Trophoblast cell (in vitro differentiated cells and primary cell): Measurements from ENCODE around the gene TRPV4.
A peak's percentile ranks its signal among the peaks of the same experiment; 100 is the strongest.

Experiments
- DNase-seq, 2 donors: peaks; one replicate each; pipeline ENCODE4 v3.0.0-alpha.2; 2016
- H2AFZ ChIP-seq: 2 replicates; pipeline ENCODE4 v1.6.1; 2013; ENCODE audit warnings: low read length, moderate library complexity, mild to moderate bottlenecking; ENCODE audit not compliant: insufficient read depth, poor library complexity
- H2AK5ac ChIP-seq: 2 replicates; pipeline ENCODE4 v1.6.1; 2013; ENCODE audit warnings: mild to moderate bottlenecking, low read length
- H2BK120ac ChIP-seq: 2 replicates; pipeline ENCODE4 v1.6.1; 2013; ENCODE audit warnings: low read length, mild to moderate bottlenecking, moderate library complexity; ENCODE audit not compliant: insufficient read depth, poor library complexity
- H2BK12ac ChIP-seq: 2 replicates; pipeline ENCODE4 v1.6.1; 2013; ENCODE audit warnings: mild to moderate bottlenecking, low read length, moderate library complexity
- H2BK5ac ChIP-seq: 2 replicates; pipeline ENCODE4 v1.6.1; 2013; ENCODE audit warnings: low read length, low read depth, moderate library complexity, mild to moderate bottlenecking; ENCODE audit not compliant: poor library complexity
- H3K14ac ChIP-seq: 2 replicates; pipeline ENCODE4 v1.6.1; 2013; ENCODE audit warnings: mild to moderate bottlenecking, low read length
- H3K18ac ChIP-seq: 2 replicates; pipeline ENCODE4 v1.6.1; 2013; ENCODE audit warnings: mild to moderate bottlenecking, low read length
- H3K23ac ChIP-seq: 2 replicates; pipeline ENCODE4 v1.6.1; 2013; ENCODE audit warnings: low read length
- H3K27ac ChIP-seq: 2 replicates; pipeline ENCODE4 v1.5.1; 2013; ENCODE audit warnings: low read depth, mild to moderate bottlenecking, inconsistent platforms, low read length, moderate library complexity
- H3K27me3 ChIP-seq: 2 replicates; pipeline ENCODE4 v1.6.1; 2013; ENCODE audit warnings: inconsistent platforms, mild to moderate bottlenecking, low read length, moderate library complexity; ENCODE audit not compliant: insufficient read depth
- H3K36me3 ChIP-seq, 2 experiments: 1 replicate in 1 of 2; 2 replicates in 1 of 2; pipeline ENCODE4 v1.6.1; 2013; ENCODE audit warnings: low read length in 2 of 2, mild to moderate bottlenecking in 2 of 2, moderate library complexity in 1 of 2; ENCODE audit not compliant: insufficient read depth in 2 of 2, control insufficient read depth in 1 of 2
- H3K4ac ChIP-seq: 2 replicates; pipeline ENCODE4 v1.6.1; 2013; ENCODE audit warnings: low read depth, mild to moderate bottlenecking, low read length, moderate library complexity
- H3K4me1 ChIP-seq, 2 experiments: 1 replicate in 1 of 2; 2 replicates in 1 of 2; pipeline ENCODE4 v1.6.1; 2013; ENCODE audit warnings: low read length in 2 of 2, mild to moderate bottlenecking in 2 of 2, moderate library complexity in 1 of 2; ENCODE audit not compliant: insufficient read depth in 2 of 2, control insufficient read depth in 1 of 2
- H3K4me2 ChIP-seq: 2 replicates; pipeline ENCODE4 v1.6.1; 2013; ENCODE audit warnings: inconsistent platforms, mild to moderate bottlenecking, low read length, moderate library complexity
- H3K4me3 ChIP-seq: 2 replicates; pipeline ENCODE4 v1.5.1; 2013; ENCODE audit warnings: mild to moderate bottlenecking, low read depth, low read length, inconsistent platforms
- H3K79me1 ChIP-seq: one replicate; pipeline ENCODE4 v1.6.1; 2013; ENCODE audit warnings: low read length
- H3K79me2 ChIP-seq: 2 replicates; pipeline ENCODE4 v1.6.1; 2013; ENCODE audit warnings: low read length, mild to moderate bottlenecking; ENCODE audit not compliant: control insufficient read depth, insufficient read depth, poor library complexity
- H3K9ac ChIP-seq: 2 replicates; pipeline ENCODE4 v1.6.1; 2013; ENCODE audit warnings: mild to moderate bottlenecking, low read length
- H3K9me3 ChIP-seq: 2 replicates; pipeline ENCODE4 v1.6.1; 2013; ENCODE audit warnings: low read depth, mild to moderate bottlenecking, control low read depth, inconsistent platforms, low read length; ENCODE audit not compliant: insufficient read depth
- H4K12ac ChIP-seq: 2 replicates; pipeline ENCODE4 v1.6.1; 2013; ENCODE audit warnings: low read depth, mild to moderate bottlenecking, low read length, moderate library complexity
- H4K8ac ChIP-seq: 2 replicates; pipeline ENCODE4 v1.6.1; 2013; ENCODE audit warnings: low read depth, mild to moderate bottlenecking, low read length, moderate library complexity
- H4K91ac ChIP-seq: one replicate; pipeline ENCODE4 v1.6.1; 2013; ENCODE audit warnings: low read depth, mild to moderate bottlenecking, low read length, moderate library complexity
- WGBS: extraction: QIAGEN DNeasy Blood & Tissue Kit; methylation state at CpG from one replicate; pipeline ENCODE4 v1.1.7; 2013; ENCODE audit warnings: missing lambda C conversion rate; ENCODE audit not compliant: insufficient read length, insufficient coverage; ENCODE audit errors: extremely low coverage; 5-methylcytosine and 5-hydroxymethylcytosine counted together

The TRPV4 gene

DNA sequence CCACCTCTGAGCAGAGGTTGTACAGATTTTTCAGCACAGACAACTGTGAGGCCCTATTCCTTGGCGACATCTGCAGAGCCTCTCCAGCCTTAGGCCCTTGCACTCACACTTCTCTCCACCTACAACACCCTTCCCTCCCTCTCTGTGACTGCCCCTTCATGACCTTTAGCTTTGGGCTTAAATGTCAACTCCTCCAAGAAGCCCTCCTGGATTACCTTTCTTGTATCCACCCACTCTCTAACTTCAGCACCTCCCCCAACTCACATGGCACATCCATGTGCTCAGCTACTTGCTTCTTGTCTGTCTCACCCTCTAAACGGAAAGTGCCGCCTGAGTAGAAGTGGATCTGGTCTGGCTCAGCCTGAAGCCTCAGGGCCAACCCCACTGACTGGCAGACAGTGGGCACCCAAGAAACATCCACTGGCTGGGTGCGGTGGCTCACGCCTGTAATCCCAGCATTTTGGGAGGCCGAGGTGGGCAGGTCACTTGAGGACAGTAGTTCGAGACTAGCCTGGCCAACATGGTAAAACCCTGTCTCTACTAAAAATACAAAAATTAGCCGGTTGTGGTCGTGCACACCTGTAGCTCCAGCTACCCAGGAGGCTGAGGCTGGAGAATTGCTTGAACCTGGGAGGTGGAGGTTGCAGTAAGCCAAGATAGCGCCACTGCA, 22.1 kb downstream of the TRPV4 start:
- Histone ChIP-seq H2BK5ac (no peak overlapping the region), H3K18ac (no peak overlapping the region), H3K27me3 (no peaks in the 10 kb centered on the region), H2AFZ (no peak overlapping the region), H3K4me1 (no peaks in the 10 kb centered on the region), H2AK5ac (no peak overlapping the region), H4K12ac (no peak overlapping the region), H3K27ac (no peak overlapping the region), H3K9me3 (peaks cover 4% of the 10 kb centered on the region), H4K91ac (no peak overlapping the region), H3K23ac (no peak overlapping the region), H3K9ac (no peak overlapping the region), H3K4ac (no peak overlapping the region), H3K36me3 (no peaks in the 10 kb centered on the region), H2BK120ac (no peak overlapping the region), H3K4me2 (no peak overlapping the region), H3K4me3 (no peak overlapping the region), H3K79me2 (no peaks in the 10 kb centered on the region), H3K14ac (no peak overlapping the region), H4K8ac (no peak overlapping the region), H3K79me1 (no peaks in the 10 kb centered on the region), H2BK12ac (no peak overlapping the region)
- no CpG with 5 or more reads among the region's 10 CpGs for WGBS
- DNase-seq: no peak

DNA sequence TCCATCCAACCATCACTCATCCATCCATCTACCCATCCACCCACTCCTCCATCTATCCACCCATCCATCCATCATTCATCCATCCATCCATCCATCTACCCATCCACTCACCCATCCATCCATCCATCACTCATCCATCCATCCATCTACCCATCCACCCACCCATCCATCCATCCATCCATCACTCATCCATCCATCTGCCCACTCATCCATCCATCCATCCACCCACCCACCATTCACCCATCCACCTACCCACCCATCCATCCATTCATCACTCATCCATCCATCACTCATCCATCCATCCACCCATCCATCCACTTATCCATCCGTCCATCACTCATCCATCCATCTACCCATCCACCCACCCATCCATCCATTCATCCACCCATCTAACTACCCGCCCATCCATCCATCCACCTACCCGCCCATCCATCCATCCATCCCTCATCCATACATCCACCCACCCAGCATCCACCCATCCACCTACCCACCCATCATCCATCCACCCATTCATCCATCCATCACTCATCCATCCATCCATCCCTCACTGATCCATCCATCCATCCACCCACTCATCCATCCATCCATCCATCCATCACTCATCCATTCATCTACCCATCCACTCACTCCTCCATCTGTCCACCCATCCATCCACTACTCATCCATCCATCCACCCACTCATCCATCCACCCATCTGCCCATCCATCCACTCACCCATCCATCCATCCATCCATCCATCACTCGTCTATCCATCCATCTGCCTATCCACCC, 24.1 kb downstream of the TRPV4 start:
- Histone ChIP-seq H3K4ac (no peak overlapping the region), H3K4me1 (no peaks in the 10 kb centered on the region), H3K14ac (no peak overlapping the region), H2AFZ (no peak overlapping the region), H2AK5ac (no peak overlapping the region), H3K9me3 (peaks cover 4% of the 10 kb centered on the region), H3K79me1 (no peaks in the 10 kb centered on the region), H3K23ac (no peak overlapping the region), H2BK120ac (no peak overlapping the region), H4K8ac (no peak overlapping the region), H3K4me3 (no peak overlapping the region), H3K79me2 (no peaks in the 10 kb centered on the region), H2BK5ac (no peak overlapping the region), H3K9ac (no peak overlapping the region), H3K18ac (no peak overlapping the region), H3K4me2 (no peak overlapping the region), H2BK12ac (no peak overlapping the region), H3K36me3 (no peaks in the 10 kb centered on the region), H3K27ac (no peak overlapping the region), H4K12ac (no peak overlapping the region), H4K91ac (no peak overlapping the region), H3K27me3 (no peaks in the 10 kb centered on the region)
- no peak for DNase-seq
- 99% methylated on average over 3 of the region's 4 CpGs for WGBS

- Histone ChIP-seq H3K79me1 (no peaks in the 10 kb centered on the region), H3K9me3 (peaks cover 4% of the 10 kb centered on the region), H3K4me1 (no peaks in the 10 kb centered on the region), H3K14ac (no peak overlapping the region), H3K79me2 (no peaks in the 10 kb centered on the region), H2AFZ (no peak overlapping the region), H3K36me3 (no peaks in the 10 kb centered on the region), H3K27me3 (no peaks in the 10 kb centered on the region), H3K4me2 (no peak overlapping the region), H2AK5ac (no peak overlapping the region), H2BK12ac (no peak overlapping the region), H3K4me3 (no peak overlapping the region), H2BK120ac (no peak overlapping the region), H3K9ac (no peak overlapping the region), H4K8ac (no peak overlapping the region), H4K91ac (no peak overlapping the region), H3K27ac (no peak overlapping the region), H4K12ac (no peak overlapping the region), H2BK5ac (no peak overlapping the region), H3K4ac (no peak overlapping the region), H3K23ac (no peak overlapping the region), H3K18ac (no peak overlapping the region)
- WGBS: no CpG with 5 or more reads among the region's 12 CpGs
- no peak for DNase-seq
Measured at GRCh38 chr12:109807954-109808643, 25.1 kb downstream of the TRPV4 start.

- Histone ChIP-seq H3K9me3 (peaks cover 4% of the 10 kb centered on the region), H3K27ac (no peak overlapping the region), H3K4ac (no peak overlapping the region), H3K18ac (no peak overlapping the region), H2BK12ac (no peak overlapping the region), H3K36me3 (peaks cover 5 to 6% of the 10 kb centered on the region in 2 experiments), H2BK5ac (no peak overlapping the region), H2BK120ac (no peak overlapping the region), H3K79me2 (no peaks in the 10 kb centered on the region), H2AFZ (no peak overlapping the region), H3K14ac (no peak overlapping the region), H3K79me1 (no peaks in the 10 kb centered on the region), H4K8ac (no peak overlapping the region), H4K12ac (no peak overlapping the region), H3K4me2 (no peak overlapping the region), H3K23ac (no peak overlapping the region), H3K27me3 (no peaks in the 10 kb centered on the region), H3K9ac (no peak overlapping the region), H4K91ac (no peak overlapping the region), H3K4me3 (no peak overlapping the region), H2AK5ac (no peak overlapping the region), H3K4me1 (no peaks in the 10 kb centered on the region)
- no CpG with 5 or more reads among the region's 12 CpGs for WGBS
- peak; percentile 27 to 75 for DNase-seq
Measured at GRCh38 chr12:109804820-109805761, 28.1 kb downstream of the TRPV4 start.
